Skeletal muscle tissue (tissue), 4 donors: ENCODE data around the gene INPP1. TPM values are rescaled to one million over a fixed set of nuclear protein-coding genes. Genes with fewer than 3 reads are reported as not detected.
A peak's percentile ranks its signal among the peaks of the same experiment; 100 is the strongest.

Source experiments
- H3K27ac ChIP-seq: one replicate; pipeline ENCODE4 v1.7.0; 2013; ENCODE audit warnings: mild to moderate bottlenecking, low read depth, low read length, inconsistent platforms
- H3K27me3 ChIP-seq, 3 donors: one replicate each; pipeline ENCODE4 v1.7.0; 2013; ENCODE audit warnings: low read length in 3 of 3; ENCODE audit not compliant: control insufficient read depth in 3 of 3, insufficient read depth in 3 of 3
- H3K36me3 ChIP-seq, 3 donors: one replicate each; pipeline ENCODE4 v1.7.0; 2013; ENCODE audit warnings: low read length in 3 of 3; ENCODE audit not compliant: control insufficient read depth in 3 of 3, insufficient read depth in 3 of 3
- H3K4me1 ChIP-seq, 3 donors: one replicate each; pipeline ENCODE4 v1.7.0; 2013; ENCODE audit warnings: low read length in 3 of 3, mild to moderate bottlenecking in 3 of 3; ENCODE audit not compliant: control insufficient read depth in 3 of 3, insufficient read depth in 3 of 3
- H3K4me3 ChIP-seq, 3 donors: one replicate each; pipeline ENCODE4 v1.7.0; 2013; ENCODE audit warnings: low read length in 3 of 3
- H3K9ac ChIP-seq, 3 donors: one replicate each; pipeline ENCODE4 v1.7.0; 2013; ENCODE audit warnings: low read length in 3 of 3, mild to moderate bottlenecking in 3 of 3, moderate library complexity in 2 of 3, low read depth in 1 of 3
- H3K9me3 ChIP-seq, 3 donors: one replicate each; pipeline ENCODE4 v1.7.0; 2013; ENCODE audit warnings: low read length in 3 of 3; ENCODE audit not compliant: control insufficient read depth in 3 of 3
- total RNA-seq: library from RNA; depleted of rRNA; stranded (reverse); fragments of >200 nt; gene quantifications from one replicate; pipeline ENCODE4 v1.2.3, GENCODE V29; 2014
- donor health status: Osteomylitis.

Gene INPP1
- total RNA-seq, 1 donor from 2014 or later: 8.4 TPM

DNA sequence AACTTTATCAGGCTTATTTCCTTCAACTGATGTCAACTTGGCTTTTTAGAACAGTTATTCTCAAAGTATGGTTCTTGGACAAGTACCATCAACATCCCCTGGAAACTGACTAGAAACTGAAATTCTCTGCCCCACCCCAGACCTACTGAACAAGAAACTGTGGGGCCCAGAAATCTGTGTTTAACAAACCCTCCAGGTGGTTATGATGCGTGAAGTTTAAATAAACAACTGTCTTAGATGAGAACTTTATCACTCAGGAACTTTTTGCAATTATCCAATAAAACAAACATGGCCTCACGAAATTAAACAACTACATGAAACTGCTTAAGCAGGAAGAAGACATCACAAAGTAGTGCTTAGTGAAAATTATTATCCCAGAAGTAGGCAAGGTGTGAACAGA is 28.1 kb upstream of the INPP1 start:
- Histone ChIP-seq H3K9ac (no peak overlapping the region), H3K36me3 (peaks cover 0 to 4% (median 0%) of the 10 kb centered on the region in 3 donors), H3K27me3 (no peaks in the 10 kb centered on the region), H3K9me3 (no peaks in the 10 kb centered on the region), H3K4me3 (no peak overlapping the region), H3K4me1 (peaks cover 6 to 24% (median 16%) of the 10 kb centered on the region in 3 donors), H3K27ac (no peak overlapping the region)

- no peaks in the 10 kb centered on the region for H3K27me3 ChIP-seq
- H3K9ac ChIP-seq: peak overlapping the region; percentile 74 to 86 (median 80)
- no peaks in the 10 kb centered on the region for H3K9me3 ChIP-seq
- no peaks in the 10 kb centered on the region for H3K36me3 ChIP-seq
- H3K4me3 ChIP-seq: peak overlapping the region; percentile 67 to 97 (median 94)
- peaks cover 6 to 22% (median 17%) of the 10 kb centered on the region in 3 donors for H3K4me1 ChIP-seq
- no peak overlapping the region for H3K27ac ChIP-seq
These were observed 24.9 kb upstream of the INPP1 start for GRCh38 chr2:190318514-190318913.

- Histone ChIP-seq H3K9ac (peak overlapping the region; percentile 74 to 86 (median 80)), H3K4me3 (peak overlapping the region; percentile 67 to 97 (median 94)), H3K36me3 (no peaks in the 10 kb centered on the region), H3K9me3 (no peaks in the 10 kb centered on the region), H3K4me1 (peaks cover 6 to 22% (median 17%) of the 10 kb centered on the region in 3 donors), H3K27ac (peak overlapping the region; percentile 66), H3K27me3 (no peaks in the 10 kb centered on the region)
These were observed 24.3 kb upstream of the INPP1 start for GRCh38 chr2:190318931-190319554.

- H3K36me3 ChIP-seq: no peaks in the 10 kb centered on the region
- peak within 1 kb of the TSS; percentile 66 for H3K27ac ChIP-seq
- H3K9ac ChIP-seq: peak within 1 kb of the TSS; percentile 74 to 86 (median 80)
These were observed 23.6 kb upstream of the INPP1 start, which contains the start of gene HIBCH for GRCh38 chr2:190319555-190320498. TSS of gene HIBCH (minus strand) at chr2:190319826. CDS start at chr2:190319750, 76 bp downstream.

GRCh38 chr2:190320696-190321095 is 22.7 kb upstream of the INPP1 start:
- H3K27me3 ChIP-seq: no peaks in the 10 kb centered on the region
- no peak overlapping the region for H3K9ac ChIP-seq
- H3K4me1 ChIP-seq: peaks cover 6 to 22% (median 17%) of the 10 kb centered on the region in 3 donors
- H3K27ac ChIP-seq: peak overlapping the region; percentile 66
- H3K4me3 ChIP-seq: peak overlapping the region in 1 of 3 donors; percentile 9
- no peaks in the 10 kb centered on the region for H3K9me3 ChIP-seq
- no peaks in the 10 kb centered on the region for H3K36me3 ChIP-seq

More at GRCh38 chr2:190319555-190320498, 23.6 kb upstream of the INPP1 start, which contains the start of gene HIBCH:
- H3K4me1 ChIP-seq: peaks cover 6 to 22% (median 17%) of the 10 kb centered on the region in 3 donors
- H3K27me3 ChIP-seq: no peaks in the 10 kb centered on the region
- peak within 1 kb of the TSS; percentile 67 to 97 (median 94) for H3K4me3 ChIP-seq
- no peaks in the 10 kb centered on the region for H3K9me3 ChIP-seq

DNA sequence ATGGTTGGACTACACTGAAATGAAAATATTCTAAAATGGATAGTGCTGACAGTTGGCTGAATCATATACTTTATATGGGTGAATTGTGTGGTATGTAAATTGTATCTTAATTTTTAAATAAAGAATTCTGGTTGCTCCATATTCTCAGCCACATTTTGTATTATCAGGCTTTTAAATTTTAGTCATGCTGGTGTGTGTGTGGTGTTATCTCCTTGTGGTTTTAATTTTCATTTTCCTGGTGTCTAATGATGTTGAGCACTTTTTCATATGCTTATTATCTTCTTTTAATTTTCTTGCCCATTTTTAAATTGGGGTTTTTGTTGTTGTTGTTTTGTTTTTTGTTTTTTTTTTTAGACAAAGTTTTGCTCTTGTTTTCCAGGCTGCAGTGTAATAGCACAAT is 20.0 kb upstream of the INPP1 start:
- H3K4me3 ChIP-seq: no peak overlapping the region
- H3K27me3 ChIP-seq: no peaks in the 10 kb centered on the region
- H3K9ac ChIP-seq: no peak overlapping the region
- no peaks in the 10 kb centered on the region for H3K9me3 ChIP-seq
- peaks cover 2 to 17% (median 12%) of the 10 kb centered on the region in 3 donors for H3K4me1 ChIP-seq
- H3K36me3 ChIP-seq: no peaks in the 10 kb centered on the region
- no peak overlapping the region for H3K27ac ChIP-seq

DNA sequence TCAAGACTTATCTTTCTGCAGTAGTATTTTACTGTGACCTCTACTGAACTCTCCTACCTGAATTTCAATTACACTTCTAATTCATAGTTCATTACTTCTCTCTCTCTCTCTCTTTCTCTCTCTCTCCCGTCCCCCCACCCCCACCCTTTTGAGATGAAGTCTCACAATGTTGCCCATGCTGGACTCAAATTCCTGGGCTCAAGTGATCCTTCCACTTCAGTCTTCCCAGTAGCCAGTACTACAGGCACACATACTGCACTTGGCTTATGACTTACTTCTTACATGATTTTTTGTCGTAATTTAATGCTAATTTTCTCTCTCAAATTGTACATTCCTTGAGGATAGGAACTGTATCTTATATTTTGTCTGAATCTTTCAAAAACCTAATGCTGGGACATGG is 17.8 kb upstream of the INPP1 start:
- no peaks in the 10 kb centered on the region for H3K36me3 ChIP-seq
- H3K27ac ChIP-seq: no peak overlapping the region
- peaks cover 0 to 2% (median 0%) of the 10 kb centered on the region in 3 donors for H3K4me1 ChIP-seq
- H3K9me3 ChIP-seq: no peaks in the 10 kb centered on the region
- H3K27me3 ChIP-seq: no peaks in the 10 kb centered on the region
- no peak overlapping the region for H3K9ac ChIP-seq
- no peak overlapping the region for H3K4me3 ChIP-seq

- H3K4me3 ChIP-seq: no peak overlapping the region
- H3K27me3 ChIP-seq: no peaks in the 10 kb centered on the region
These were observed 15.4 kb upstream of the INPP1 start for GRCh38 chr2:190327867-190328572.

GRCh38 chr2:190328573-190329147 is 14.7 kb upstream of the INPP1 start:
- Histone ChIP-seq H3K9me3 (no peaks in the 10 kb centered on the region), H3K9ac (no peak overlapping the region), H3K27me3 (no peaks in the 10 kb centered on the region), H3K36me3 (no peaks in the 10 kb centered on the region), H3K4me3 (no peak overlapping the region), H3K4me1 (no peaks in the 10 kb centered on the region), H3K27ac (no peak overlapping the region)

More at GRCh38 chr2:190327867-190328572, 15.4 kb upstream of the INPP1 start:
- H3K9ac ChIP-seq: no peak overlapping the region
- no peak overlapping the region for H3K27ac ChIP-seq
- no peaks in the 10 kb centered on the region for H3K4me1 ChIP-seq
- H3K36me3 ChIP-seq: no peaks in the 10 kb centered on the region
- no peaks in the 10 kb centered on the region for H3K9me3 ChIP-seq
